H1 (cell line): ENCODE results near the gene GALNTL6. TPM values are rescaled to one million over a fixed set of nuclear protein-coding genes. Genes with fewer than 3 reads are reported as not detected.

Experiments used
- CTCF ChIA-PET: fragments of 300-600 bp; sonication (Branson Sonifier 250); formaldehyde crosslinking; loops from one replicate; lab custom pipeline; 2021; ENCODE audit not compliant: partially characterized antibody; lab: Charles Lee
- POLR2A ChIA-PET: fragments of 300-600 bp; sonication (Branson Sonifier 250); formaldehyde crosslinking; loops from one replicate; lab custom pipeline; 2021; ENCODE audit warnings: inconsistent platforms; ENCODE audit not compliant: partially characterized antibody; lab: Charles Lee
- DNase-seq, 2 experiments: peaks; one replicate each; pipeline versions ENCODE4 v3.0.0 to v3.0.0-alpha.2; 2010 to 2022; ENCODE audit warnings: low spot score in 2 of 2, low read depth in 1 of 2, mixed read lengths in 1 of 2
- FAIRE-seq: peaks from 2 replicates; lab custom pipeline; 2011; peaks lifted over from hg19 to GRCh38; lab: Jason Lieb, UNC
- H2AFZ ChIP-seq: 2 replicates; pipeline ENCODE4 v1.8.1; 2012; ENCODE audit warnings: low read length, inconsistent platforms
- H2AK5ac ChIP-seq: 2 replicates; pipeline ENCODE4 v1.6.1; 2013; ENCODE audit warnings: low read depth, low read length
- H2BK120ac ChIP-seq: replicated peaks from 2 replicates; pipeline ENCODE3; 2013; ENCODE audit warnings: low read depth, low read length, inconsistent platforms
- H2BK12ac ChIP-seq: 2 replicates; pipeline ENCODE4 v1.6.1; 2013; ENCODE audit warnings: low read depth, low read length
- H2BK15ac ChIP-seq: 2 replicates; pipeline ENCODE4 v1.6.1; 2013; ENCODE audit warnings: low read length
- H2BK20ac ChIP-seq: 2 replicates; pipeline ENCODE4 v1.6.1; 2013; ENCODE audit warnings: low read length
- H2BK5ac ChIP-seq: 2 replicates; pipeline ENCODE4 v1.6.1; 2013; ENCODE audit warnings: low read depth, low read length
- H3K14ac ChIP-seq: 2 replicates; pipeline ENCODE4 v1.6.1; 2013; ENCODE audit warnings: inconsistent platforms; ENCODE audit not compliant: insufficient read length
- H3K18ac ChIP-seq: 2 replicates; pipeline ENCODE4 v1.6.1; 2013; ENCODE audit warnings: low read length; ENCODE audit errors: extremely low read depth
- H3K23ac ChIP-seq: 2 replicates; pipeline ENCODE4 v1.6.1; 2013; ENCODE audit warnings: inconsistent platforms; ENCODE audit not compliant: insufficient read length
- H3K23me2 ChIP-seq: 2 replicates; pipeline ENCODE4 v1.6.1; 2013; ENCODE audit warnings: low read depth, low read length
- H3K27ac ChIP-seq: 2 replicates; pipeline ENCODE4 v1.6.1; 2011; ENCODE audit warnings: low read depth, low read length, inconsistent platforms
- H3K27me3 ChIP-seq, 4 experiments: replicated peaks in 1 of 4; 1 replicate in 1 of 4; 2 replicates in 3 of 4; pipeline versions ENCODE4 v1.6.1 to v1.8.1; 2011 to 2013; ENCODE audit warnings: low read length in 3 of 4, mild to moderate bottlenecking in 3 of 4, inconsistent platforms in 2 of 4, mixed read lengths in 2 of 4, moderate library complexity in 1 of 4; ENCODE audit not compliant: control insufficient read depth in 3 of 4, insufficient read depth in 3 of 4; ENCODE audit errors: extremely low read depth in 1 of 4
- H3K36me3 ChIP-seq, 4 experiments: 2 replicates each; pipeline versions ENCODE4 v1.6.1 to v1.8.1; 2011 to 2013; ENCODE audit warnings: mild to moderate bottlenecking in 4 of 4, low read length in 3 of 4, moderate library complexity in 2 of 4, control low read depth in 1 of 4, inconsistent platforms in 1 of 4; ENCODE audit not compliant: insufficient read depth in 4 of 4, control insufficient read depth in 2 of 4
- H3K4ac ChIP-seq: replicated peaks from 2 replicates; pipeline ENCODE3; 2013; ENCODE audit warnings: low read length, low read depth, mixed read lengths, inconsistent platforms; ENCODE audit not compliant: insufficient read length
- H3K4me1 ChIP-seq, 4 experiments: replicated peaks in 1 of 4; 1 replicate in 1 of 4; 2 replicates in 3 of 4; pipeline versions ENCODE4 v1.6.1 to v1.8.1; 2011 to 2013; ENCODE audit warnings: low read length in 3 of 4, inconsistent platforms in 2 of 4, mixed read lengths in 1 of 4; ENCODE audit not compliant: insufficient read depth in 4 of 4, control insufficient read depth in 3 of 4
- H3K4me2 ChIP-seq, 2 experiments: 2 replicates each; pipeline versions ENCODE4 v1.6.1 to v1.8.1; 2011 to 2013; ENCODE audit warnings: low read depth in 2 of 2, low read length in 2 of 2, control low read depth in 1 of 2, inconsistent platforms in 1 of 2, mild to moderate bottlenecking in 1 of 2; ENCODE audit not compliant: insufficient read depth in 1 of 2
- H3K4me3 ChIP-seq, 4 experiments: fragments of 200-600, 300-600 bp in 1 of 4; sonication (generic), shearing (Covaris generic), sonication (Bioruptor Twin) in 1 of 4; 2 replicates each; pipeline versions ENCODE4 v1.5.1 to v1.8.1; 2011 to 2016; ENCODE audit warnings: low read length in 4 of 4, low read depth in 3 of 4, control low read depth in 2 of 4, inconsistent platforms in 2 of 4, mild to moderate bottlenecking in 2 of 4, mixed read lengths in 1 of 4, moderate library complexity in 1 of 4; ENCODE audit not compliant: insufficient read depth in 2 of 4; ENCODE audit errors: extremely low read depth in 1 of 4
- H3K56ac ChIP-seq: replicated peaks from 2 replicates; pipeline ENCODE3; 2013; ENCODE audit warnings: low read depth, mild to moderate bottlenecking, mixed read lengths, low read length, inconsistent platforms; ENCODE audit not compliant: insufficient read length
- H3K79me1 ChIP-seq: 2 replicates; pipeline ENCODE4 v1.6.1; 2013; ENCODE audit warnings: low read depth, low read length, control low read depth
- H3K79me2 ChIP-seq, 2 experiments: 2 replicates each; pipeline versions ENCODE4 v1.6.1 to v1.8.1; 2012 to 2013; ENCODE audit warnings: low read length in 2 of 2, mild to moderate bottlenecking in 2 of 2, inconsistent platforms in 1 of 2; ENCODE audit not compliant: insufficient read depth in 2 of 2, control insufficient read depth in 1 of 2
- H3K9ac ChIP-seq, 4 experiments: replicated peaks in 1 of 4; 1 replicate in 1 of 4; 2 replicates in 3 of 4; pipeline versions ENCODE4 v1.6.1 to v1.8.1; 2011 to 2013; ENCODE audit warnings: low read depth in 3 of 4, low read length in 3 of 4, control low read depth in 2 of 4, mild to moderate bottlenecking in 2 of 4, moderate library complexity in 2 of 4, inconsistent platforms in 1 of 4; ENCODE audit errors: extremely low read depth in 1 of 4
- H3K9me3 ChIP-seq, 2 experiments: 2 replicates each; pipeline versions ENCODE4 v1.6.1 to v1.8.1; 2012 to 2013; ENCODE audit warnings: mild to moderate bottlenecking in 2 of 2, moderate library complexity in 2 of 2, control low read depth in 1 of 2, inconsistent platforms in 1 of 2, low read depth in 1 of 2, low read length in 1 of 2, mixed read lengths in 1 of 2; ENCODE audit not compliant: insufficient read depth in 2 of 2
- H4K20me1 ChIP-seq, 2 experiments: replicated peaks in 1 of 2; 2 replicates each; pipeline versions ENCODE3 to v1.8.1; 2011 to 2013; ENCODE audit warnings: inconsistent platforms in 2 of 2, low read length in 2 of 2, mild to moderate bottlenecking in 1 of 2; ENCODE audit not compliant: insufficient read depth in 2 of 2, control insufficient read depth in 1 of 2
- H4K5ac ChIP-seq: 2 replicates; pipeline ENCODE4 v1.6.1; 2013; ENCODE audit warnings: low read length, low read depth, mixed read lengths, inconsistent platforms; ENCODE audit not compliant: insufficient read length
- H4K8ac ChIP-seq: 2 replicates; pipeline ENCODE4 v1.8.0; 2013; ENCODE audit warnings: mild to moderate bottlenecking, moderate library complexity, low read length, inconsistent platforms; ENCODE audit not compliant: insufficient read depth; ENCODE audit errors: extremely low read depth
- H4K91ac ChIP-seq: replicated peaks from 2 replicates; pipeline ENCODE3; 2013; ENCODE audit warnings: low read length, mixed read lengths, inconsistent platforms; ENCODE audit not compliant: insufficient read length
- BCL11A ChIP-seq, 2 experiments: IDR thresholded peaks; one replicate each; pipeline ENCODE4 v1.6.1; 2011; ENCODE audit warnings: low read depth in 2 of 2, low read length in 2 of 2, mild to moderate bottlenecking in 2 of 2
- BRCA1 ChIP-seq: IDR thresholded peaks from 2 replicates; pipeline ENCODE4 v1.6.1; 2012; ENCODE audit warnings: low read depth, low read length, improper control_type of control experiment
- CBX5 ChIP-seq: fragments of 300-800, 300-1000 bp; sonication (generic); IDR thresholded peaks from 2 replicates; pipeline ENCODE4 v1.7.1; 2016; ENCODE audit warnings: antibody characterized with exemption, low read length, low read depth
- CBX8 ChIP-seq: fragments of 300-800, 300-1000 bp; sonication (generic); IDR thresholded peaks from 2 replicates; pipeline ENCODE4 v1.7.1; 2016; ENCODE audit warnings: low read depth, low read length, borderline replicate concordance
- EGR1 ChIP-seq: IDR thresholded peaks from 2 replicates; pipeline ENCODE4 v1.6.1; 2011; ENCODE audit warnings: low read depth, low read length, borderline replicate concordance
- KDM1A ChIP-seq: fragments of 200-600, 300-600 bp; sonication (generic); IDR thresholded peaks from 2 replicates; pipeline ENCODE4 v1.7.1; 2016; ENCODE audit warnings: mild to moderate bottlenecking, low read length, borderline replicate concordance
- KDM4A ChIP-seq: IDR thresholded peaks from one replicate; pipeline ENCODE4 v1.7.1; 2012; ENCODE audit warnings: low read depth, mild to moderate bottlenecking, moderate library complexity, low read length, inconsistent platforms; ENCODE audit not compliant: severe bottlenecking
- RXRA ChIP-seq: IDR thresholded peaks from 2 replicates; pipeline ENCODE4 v1.6.1; 2011; ENCODE audit warnings: low read depth, mild to moderate bottlenecking, low read length, moderate library complexity; ENCODE audit not compliant: insufficient read depth
- SAP30 ChIP-seq: fragments of 300-600 bp; sonication (generic); IDR thresholded peaks from 2 replicates; pipeline ENCODE4 v1.7.1; 2012; ENCODE audit warnings: low read length, moderate library complexity, mild to moderate bottlenecking, inconsistent platforms; ENCODE audit not compliant: insufficient read depth, insufficient replicate concordance
- SIN3A ChIP-seq, 2 experiments: IDR thresholded peaks in 1 of 2; conservative IDR thresholded peaks in 1 of 2; 2 replicates each; pipeline ENCODE4 v1.6.1; 2011 to 2012; ENCODE audit warnings: low read length in 2 of 2, improper control_type of control experiment in 1 of 2, low read depth in 1 of 2, mild to moderate bottlenecking in 1 of 2
- SP1 ChIP-seq: IDR thresholded peaks from 2 replicates; pipeline ENCODE4 v1.6.1; 2011; ENCODE audit warnings: low read depth, low read length
- SP2 ChIP-seq: IDR thresholded peaks from 2 replicates; pipeline ENCODE4 v1.6.1; 2012; ENCODE audit warnings: mild to moderate bottlenecking, low read length, inconsistent platforms
- TCF12 ChIP-seq: IDR thresholded peaks from 2 replicates; pipeline ENCODE4 v1.6.1; 2011; ENCODE audit warnings: low read depth, mild to moderate bottlenecking, low read length
- TEAD4 ChIP-seq: IDR thresholded peaks from 2 replicates; pipeline ENCODE4 v1.6.1; 2012; ENCODE audit warnings: low read depth, low read length, inconsistent platforms, mixed read lengths
- WGBS, 2 experiments: shearing (Covaris generic) in 1 of 2; methylation state at CpG; one replicate each; pipeline versions ENCODE4 v1.1.6 to v1.1.7; 2013 to 2015; ENCODE audit warnings: low lambda C conversion rate in 2 of 2, mixed read lengths in 2 of 2, inconsistent platforms in 1 of 2, low coverage in 1 of 2, missing lambda C conversion rate in 1 of 2; ENCODE audit not compliant: insufficient replicate concordance in 2 of 2, insufficient coverage in 1 of 2, insufficient read length in 1 of 2; ENCODE audit errors: extremely low coverage in 1 of 2, missing lambda C conversion rate in 1 of 2; 5-methylcytosine and 5-hydroxymethylcytosine counted together
- polyA plus RNA-seq, 7 experiments: library from polyadenylated mRNA; depleted of rRNA in 3 of 7; stranded (reverse) in 5 of 7; unstranded in 2 of 7; fragments of >200 nt in 5 of 7; fragments of 200-250 nt in 2 of 7; gene quantifications; 1 replicate in 5 of 7; 2 replicates in 1 of 7; 4 replicates in 1 of 7; pipeline versions ENCODE4 v1.2.1 to v1.2.3, GENCODE V29; 2011 to 2013; ENCODE audit warnings: missing spikeins in 2 of 7, mixed read lengths in 2 of 7
- total RNA-seq: library from RNA; stranded (reverse); fragmentation: NEBNext Ultra II Directional; extraction: Animal tissue kit (Norgen Biotek cat#: 25700); gene quantifications from 2 replicates; pipeline ENCODE4 v1.2.1, GENCODE V29; 2021

Gene GALNTL6
- total and polyA plus RNA-seq, 2 of the 8 experiments (the other 6 are each of a cell fraction or from before 2014, with no cell fraction given) = 0.03 to 0.32 TPM

DNA sequence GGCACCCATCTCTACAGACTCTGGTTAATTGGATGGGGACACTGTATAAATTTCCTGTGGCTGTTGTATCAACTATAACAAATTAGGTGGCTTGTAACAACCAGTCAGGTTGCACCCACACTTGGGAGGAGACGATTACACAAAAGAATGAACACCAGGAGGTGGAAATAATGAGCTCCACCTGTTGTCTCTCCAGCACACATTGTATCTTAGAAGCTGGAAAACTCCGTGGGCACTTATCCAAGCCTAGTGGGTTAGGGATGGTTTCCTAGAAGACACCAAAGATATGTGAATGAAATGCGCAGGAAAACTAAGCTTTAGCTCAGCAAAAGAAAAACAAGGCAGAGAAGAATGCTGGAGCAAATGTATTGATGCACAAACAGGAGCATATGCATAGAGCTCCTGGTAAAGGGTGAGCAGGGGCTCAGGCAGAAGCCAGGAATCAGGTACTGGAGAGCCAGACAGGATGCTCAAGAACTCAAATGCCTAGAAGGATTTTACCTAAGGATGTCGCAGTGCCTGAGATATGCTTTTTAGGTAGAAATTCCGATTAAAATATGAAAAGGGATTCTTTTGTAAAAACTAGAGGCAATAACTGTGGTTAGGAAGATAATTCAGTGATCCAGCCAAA, 111.7 kb downstream of the GALNTL6 start:
- Histone ChIP-seq H3K27me3 (no peaks in the 10 kb centered on the region), H3K18ac (no peak overlapping the region), H2BK15ac (no peak overlapping the region), H2BK120ac (no peak overlapping the region), H3K23ac (no peak overlapping the region), H4K8ac (no peak overlapping the region), H2AFZ (no peak overlapping the region), H3K79me1 (no peaks in the 10 kb centered on the region), H3K56ac (no peak overlapping the region), H4K5ac (no peak overlapping the region), H3K4me3 (no peak overlapping the region), H3K4me2 (no peak overlapping the region), H2BK5ac (no peak overlapping the region), H2BK12ac (no peak overlapping the region), H2AK5ac (no peak overlapping the region), H3K36me3 (no peaks in the 10 kb centered on the region), H3K4ac (no peak overlapping the region), H3K4me1 (peaks cover 0 to 7% (median 2%) of the 10 kb centered on the region in 4 experiments; a peak in 3 of 7 replicates), H3K79me2 (no peaks in the 10 kb centered on the region), H4K91ac (no peak overlapping the region), H3K9me3 (peaks cover 0 to 3% of the 10 kb centered on the region in 2 experiments; a peak in 2 of 4 replicates), H3K27ac (no peak overlapping the region), H3K14ac (no peak overlapping the region), H2BK20ac (no peak overlapping the region), H3K23me2 (no peaks in the 10 kb centered on the region), H3K9ac (no peak overlapping the region), H4K20me1 (no peaks in the 10 kb centered on the region)
- 82% methylated on average over 5 of the region's 5 CpGs; no CpG with 5 or more reads in 1 of the 2 experiments for WGBS, 2 experiments
- DNase-seq = no peak
- POLR2A ChIA-PET = no interaction called here
- CTCF ChIA-PET = no interaction called here
- no peak for FAIRE-seq
- no peak for TF ChIP-seq CBX5
- no peak for TF ChIP-seq KDM1A
- TF ChIP-seq BCL11A (IDR thresholded peaks at IDR 0.05; ENCODE audit: low read depth in 2 of 2, low read length in 2 of 2) = no peak
- no peak for TF ChIP-seq TCF12
- TF ChIP-seq CBX8 = no peak
- TF ChIP-seq SP1 = no peak
- TF ChIP-seq EGR1 = no peak
- TF ChIP-seq RXRA = no peak
- no peak for TF ChIP-seq SIN3A (conservative IDR thresholded peaks at IDR 0.05 in 1 of 2, IDR thresholded peaks at IDR 0.05 in 1 of 2; ENCODE audit: low read depth in 1 of 2, low read length in 2 of 2)
- no peak for TF ChIP-seq KDM4A
- no peak for TF ChIP-seq TEAD4
- TF ChIP-seq SP2 = no peak
- no peak for TF ChIP-seq BRCA1
- no peak for TF ChIP-seq SAP30
